ENCODE data around the gene HPDL. TPM values are rescaled to one million over a fixed set of nuclear protein-coding genes. Genes with fewer than 3 reads are reported as not detected.

Gene HPDL
- total RNA-seq, 2 experiments from 2014 or later = 12.7 to 17.9 TPM

- ChIA-PET CTCF (interaction anchor here (0.7 to 1.4 kb wide), 3 partner anchors 15 to 283 kb away, joined by 3 to 4 read pairs (median 4); partner anchors contain the start of genes MUTYH and TOE1), POLR2A (no interaction called here)
- Mint-ChIP-seq H3K36me3 (ENCODE audit: low read depth) (no peaks in the 10 kb centered on the region), H3K4me1 (peaks cover 4% of the 10 kb centered on the region), H3K27me3 (no peaks in the 10 kb centered on the region), H3K4me3 (no peak overlapping the region), H3K9me3 (ENCODE audit: low read depth) (no peaks in the 10 kb centered on the region), H3K27ac (no peak overlapping the region)
- no peak for ATAC-seq
- intact Hi-C loops (cut with DNase I, micrococcal nuclease) = no loop called here
- no peak for DNase-seq
Observed at GRCh38 chr1:45321444-45321843, 5.3 kb upstream of the HPDL start.

DNA sequence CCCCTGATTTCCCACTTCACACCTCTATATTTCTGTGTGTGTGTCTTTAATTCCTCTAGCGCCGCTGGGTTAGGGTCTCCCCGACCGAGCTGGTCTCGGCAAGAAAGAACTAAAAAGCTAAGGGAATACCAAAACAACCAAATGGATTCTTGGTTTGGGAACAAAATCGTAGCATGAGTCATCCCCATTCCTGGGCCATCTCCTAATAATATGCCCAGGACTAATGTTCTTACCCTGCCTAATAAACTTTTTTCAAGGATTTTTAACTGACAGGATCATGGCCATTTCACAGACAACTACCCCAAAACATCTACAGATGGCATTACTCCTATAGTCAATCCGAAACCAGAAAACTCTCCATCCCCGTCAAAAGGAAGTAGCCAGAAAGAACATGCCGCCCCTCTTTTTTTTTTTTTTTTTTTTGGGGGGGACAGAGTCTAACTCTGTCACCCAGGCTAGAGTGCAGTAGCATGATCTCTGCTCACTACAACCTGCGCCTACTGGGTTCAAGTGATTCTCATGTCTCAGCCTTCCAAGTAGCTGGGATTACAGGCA, 4.1 kb upstream of the HPDL start:
- Mint-ChIP-seq H3K27ac (no peak overlapping the region), H3K27me3 (no peaks in the 10 kb centered on the region), H3K9me3 (ENCODE audit: low read depth) (no peaks in the 10 kb centered on the region), H3K4me3 (no peak overlapping the region), H3K4me1 (peaks cover 5% of the 10 kb centered on the region), H3K36me3 (ENCODE audit: low read depth) (peaks cover under 1% of the 10 kb centered on the region)
- ChIA-PET CTCF (no interaction called here), POLR2A (no interaction called here)
- intact Hi-C loops (cut with DNase I, micrococcal nuclease) = no loop called here
- DNase-seq (no peak), ATAC-seq (no peak)

DNA sequence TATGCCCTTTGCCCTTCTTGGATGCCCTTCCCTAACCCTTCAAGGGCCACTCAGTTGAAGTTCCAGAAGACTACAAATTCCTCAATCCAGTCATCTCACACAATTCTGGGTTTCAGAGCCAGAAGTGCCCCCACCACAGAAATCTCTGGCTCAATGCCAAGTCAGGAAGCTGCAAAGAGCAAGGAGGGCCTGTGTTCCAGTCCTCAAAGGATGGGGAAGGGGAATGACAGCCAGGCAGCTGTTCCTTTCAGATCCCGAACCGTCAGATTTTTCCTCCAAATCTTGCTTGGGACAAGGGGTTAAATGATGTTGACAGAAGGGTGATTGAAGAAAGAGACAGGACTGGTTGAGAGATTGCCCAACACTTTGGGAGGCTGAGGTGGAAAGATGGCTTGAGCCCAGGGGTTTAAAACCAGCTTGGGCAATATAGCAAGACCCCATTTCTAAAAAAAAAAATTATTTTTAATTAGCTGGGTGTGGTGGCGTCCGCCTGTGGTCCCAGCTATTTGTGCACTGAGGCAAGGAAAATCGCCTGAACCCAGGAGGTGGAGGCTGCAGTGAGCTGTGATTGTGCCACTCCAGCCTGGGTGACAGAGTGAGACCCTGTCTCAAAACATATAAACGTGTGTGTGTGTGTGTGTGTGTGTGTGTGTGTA, 716 bp upstream of the HPDL start:
- ATAC-seq (no peak), DNase-seq (no peak)
- ChIA-PET CTCF (interaction anchor here (0.6 to 2.3 kb wide), 7 partner anchors 9 to 165 kb away, joined by 3 to 14 read pairs (median 3); partner anchors contain the start of gene TESK2), POLR2A (interaction anchor here (0.6 to 3.9 kb wide), 9 partner anchors 12 to 543 kb away, joined by 3 to 36 read pairs (median 4); partner anchors contain the start of genes HECTD3, MUTYH and TOE1)
- Mint-ChIP-seq H3K27me3 (no peaks in the 10 kb centered on the region), H3K36me3 (ENCODE audit: low read depth) (peaks cover 25% of the 10 kb centered on the region), H3K4me1 (peaks cover 23% of the 10 kb centered on the region), H3K9me3 (ENCODE audit: low read depth) (no peaks in the 10 kb centered on the region), H3K4me3 (peak overlapping the region; percentile 82), H3K27ac (peak overlapping the region; percentile 80)
- intact Hi-C loops (cut with DNase I, micrococcal nuclease) = loop anchor here (1.0 kb wide), 3 partner anchors 13 to 314 kb away; partner anchors contain the start of gene UROD (in 1 of the 2)

DNA sequence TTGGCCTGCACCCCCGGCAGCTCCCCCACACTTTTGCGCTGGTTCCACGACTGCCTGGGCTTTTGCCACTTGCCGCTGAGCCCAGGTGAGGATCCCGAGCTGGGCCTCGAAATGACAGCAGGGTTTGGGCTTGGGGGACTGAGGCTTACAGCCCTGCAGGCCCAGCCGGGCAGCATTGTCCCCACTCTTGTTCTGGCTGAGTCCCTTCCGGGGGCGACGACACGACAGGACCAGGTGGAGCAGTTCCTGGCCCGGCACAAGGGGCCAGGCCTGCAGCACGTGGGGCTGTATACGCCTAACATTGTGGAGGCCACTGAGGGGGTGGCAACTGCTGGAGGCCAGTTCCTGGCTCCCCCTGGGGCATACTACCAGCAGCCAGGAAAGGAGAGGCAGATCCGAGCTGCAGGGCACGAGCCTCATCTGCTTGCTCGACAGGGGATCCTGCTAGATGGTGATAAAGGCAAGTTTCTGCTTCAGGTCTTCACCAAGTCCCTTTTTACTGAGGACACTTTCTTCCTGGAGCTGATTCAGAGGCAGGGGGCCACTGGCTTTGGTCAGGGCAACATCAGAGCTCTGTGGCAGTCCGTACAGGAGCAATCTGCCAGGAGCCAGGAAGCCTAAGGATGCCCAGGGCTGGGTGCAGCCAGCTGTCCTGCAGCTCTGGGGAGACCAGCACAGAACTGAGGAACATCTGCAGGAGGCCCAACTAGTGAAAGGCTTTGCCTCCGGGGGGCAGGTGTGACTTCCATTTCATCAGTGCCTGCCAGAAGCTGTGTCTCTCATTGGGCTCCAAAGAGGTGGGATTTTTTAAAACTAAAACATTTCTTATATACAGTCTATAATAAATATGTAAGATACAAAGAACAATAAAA, 1.2 kb downstream of the HPDL start:
- POLR2A ChIA-PET = interaction anchor here (0.6 to 3.9 kb wide), 5 partner anchors 12 to 606 kb away, joined by 3 to 36 read pairs (median 4); partner anchors contain the start of genes MUTYH, PLK3 and TOE1
- Mint-ChIP-seq H3K36me3 (ENCODE audit: low read depth) (peaks cover 25% of the 10 kb centered on the region), H3K4me1 (peaks cover 23% of the 10 kb centered on the region), H3K9me3 (ENCODE audit: low read depth) (no peaks in the 10 kb centered on the region), H3K27me3 (no peaks in the 10 kb centered on the region), H3K27ac (peak overlapping the region; percentile 58), H3K4me3 (peak overlapping the region; percentile 82)
- DNase-seq (peak; percentile 30), ATAC-seq (peak; percentile 19)
- CTCF ChIA-PET = interaction anchor here (0.5 to 2.3 kb wide), 7 partner anchors 12 to 313 kb away, joined by 3 to 14 read pairs (median 4); partner anchors contain the start of genes MUTYH and TOE1
- intact Hi-C loops (cut with DNase I, micrococcal nuclease) = loop anchor here in 1 of 2 experiments (1.0 kb wide), 1 partner anchor 11 kb away; no protein-coding TSS in a partner anchor

GRCh38 chr1:45328680-45329079, 2.0 kb downstream of the HPDL start:
- peak overlapping the region; percentile 82 for H3K4me3 Mint-ChIP-seq
- ChIA-PET CTCF (interaction anchor here (0.6 to 1.3 kb wide), 3 partner anchors 10 to 19 kb away, joined by 3 to 4 read pairs (median 4); partner anchors contain the start of genes MUTYH and TOE1), POLR2A (interaction anchor here (3.9 kb wide), 1 partner anchor 11 kb away, joined by 36 read pairs; the partner anchor contains the start of genes MUTYH and TOE1)
- DNase-seq (no peak), ATAC-seq (no peak)
- H3K4me1 Mint-ChIP-seq = peaks cover 23% of the 10 kb centered on the region
- H3K9me3 Mint-ChIP-seq (ENCODE audit: low read depth) = no peaks in the 10 kb centered on the region
- peaks cover 25% of the 10 kb centered on the region for H3K36me3 Mint-ChIP-seq (ENCODE audit: low read depth)
- no peaks in the 10 kb centered on the region for H3K27me3 Mint-ChIP-seq
- intact Hi-C loops (cut with DNase I, micrococcal nuclease) = no loop called here
- H3K27ac Mint-ChIP-seq = no peak overlapping the region

DNA sequence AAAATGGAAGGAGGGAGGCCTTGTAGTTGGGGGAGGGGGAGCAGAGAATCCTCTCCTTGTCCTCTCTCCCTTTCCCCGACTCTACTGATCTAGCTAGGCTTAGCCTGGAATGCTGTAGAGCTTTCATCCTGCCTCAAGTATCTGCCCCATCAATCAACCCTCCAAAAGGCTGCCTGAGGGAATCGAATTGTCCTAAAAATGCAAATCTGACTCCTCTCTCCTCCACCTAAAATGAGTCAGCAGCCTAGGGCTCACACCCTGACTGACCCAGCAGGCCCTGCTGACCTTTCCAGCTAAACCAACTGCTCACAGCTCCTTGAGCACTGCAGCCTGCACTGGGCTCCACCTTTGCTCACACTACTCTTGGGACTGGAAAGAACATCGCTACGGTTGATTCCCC, 2.8 kb downstream of the HPDL start:
- DNase-seq (no peak), ATAC-seq (no peak)
- POLR2A ChIA-PET = interaction anchor here (0.6 to 3.9 kb wide), 2 partner anchors 11 to 599 kb away, joined by 3 to 36 read pairs; partner anchors contain the start of genes MUTYH and TOE1
- Mint-ChIP-seq H3K9me3 (ENCODE audit: low read depth) (no peaks in the 10 kb centered on the region), H3K4me3 (peak overlapping the region; percentile 82), H3K36me3 (ENCODE audit: low read depth) (peaks cover 32% of the 10 kb centered on the region), H3K27me3 (no peaks in the 10 kb centered on the region), H3K4me1 (peaks cover 26% of the 10 kb centered on the region), H3K27ac (peak overlapping the region; percentile 33)
- CTCF ChIA-PET = interaction anchor here (0.6 to 1.3 kb wide), 5 partner anchors 9 to 459 kb away, joined by 3 to 4 read pairs (median 3); partner anchors contain the start of genes MUTYH and TOE1
- intact Hi-C loops (cut with DNase I, micrococcal nuclease) = no loop called here

DNA sequence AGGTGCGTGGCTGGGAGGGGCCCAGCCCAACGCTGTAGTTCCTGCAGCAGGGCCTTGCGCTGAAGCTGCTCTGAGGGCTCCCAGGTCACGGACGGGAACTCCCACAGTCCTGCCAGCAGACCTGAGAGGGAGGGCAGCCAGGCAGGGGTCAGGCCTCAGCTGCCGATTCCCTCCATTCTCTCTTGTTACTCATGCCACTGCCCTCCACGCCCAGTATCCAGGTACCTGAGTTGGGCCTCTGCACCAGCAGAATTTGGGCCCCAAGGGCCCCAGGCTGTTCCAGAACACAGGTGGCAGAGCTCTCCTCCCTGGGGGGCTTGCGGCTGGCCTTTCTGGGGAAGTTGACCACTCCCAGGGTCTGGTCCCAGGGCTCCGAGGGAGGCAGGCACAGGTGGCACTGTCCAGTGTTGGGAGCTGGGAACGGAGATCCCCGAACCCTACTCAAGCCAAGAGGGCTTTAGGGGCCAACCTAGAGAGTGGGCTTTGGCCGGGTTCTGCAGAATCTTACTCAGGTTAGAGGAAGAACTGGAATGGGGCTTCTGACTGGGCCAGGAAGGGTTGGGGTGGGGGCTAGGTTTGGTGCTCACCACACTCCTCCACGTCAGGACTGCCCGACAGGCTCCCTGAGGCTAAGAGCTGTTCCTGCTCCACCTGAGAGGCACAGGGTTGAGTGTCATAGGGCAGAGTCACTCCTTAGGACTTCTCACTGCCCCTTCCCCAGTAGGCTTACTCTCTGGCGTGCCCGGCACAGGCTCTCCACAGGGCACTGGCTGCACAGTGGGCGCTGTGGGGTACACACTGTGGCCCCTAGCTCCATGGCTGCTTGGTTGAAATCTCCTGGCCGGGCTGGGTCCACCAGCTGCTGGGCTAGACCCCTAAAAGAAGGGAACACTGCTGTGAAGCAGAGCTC, 5.0 kb downstream of the HPDL start:
- no peaks in the 10 kb centered on the region for H3K27me3 Mint-ChIP-seq
- no peak for DNase-seq
- peaks cover 32% of the 10 kb centered on the region for H3K36me3 Mint-ChIP-seq (ENCODE audit: low read depth)
- CTCF ChIA-PET = interaction anchor here (1.3 kb wide), 1 partner anchor 8 kb away, joined by 3 read pairs; no protein-coding TSS in a partner anchor
- no peak overlapping the region for H3K27ac Mint-ChIP-seq
- POLR2A ChIA-PET = no interaction called here
- no peak overlapping the region for H3K4me3 Mint-ChIP-seq
- ATAC-seq = no peak
- intact Hi-C loops (cut with DNase I, micrococcal nuclease) = no loop called here
- H3K4me1 Mint-ChIP-seq = peaks cover 25% of the 10 kb centered on the region
- H3K9me3 Mint-ChIP-seq (ENCODE audit: low read depth) = no peaks in the 10 kb centered on the region

DNA sequence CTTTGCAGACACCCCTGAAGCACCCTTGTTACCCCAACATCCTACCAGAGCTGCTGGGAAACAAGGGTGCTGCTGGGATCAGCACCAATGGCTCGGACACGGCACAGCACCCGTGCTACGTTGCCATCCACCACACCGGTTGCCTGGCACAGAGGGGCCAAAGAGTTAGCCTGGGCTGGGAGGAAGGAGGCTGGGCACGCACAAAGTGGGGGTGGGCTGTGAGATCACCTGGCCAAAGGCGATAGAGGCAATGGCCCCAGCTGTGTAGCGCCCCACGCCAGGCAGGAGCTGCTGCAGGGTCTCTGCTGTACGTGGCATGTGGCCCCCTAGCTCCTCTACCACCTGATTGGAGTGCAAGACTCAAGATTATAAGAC, 5.6 kb downstream of the HPDL start:
- Mint-ChIP-seq H3K9me3 (ENCODE audit: low read depth) (no peaks in the 10 kb centered on the region), H3K36me3 (ENCODE audit: low read depth) (peaks cover 34% of the 10 kb centered on the region), H3K27me3 (no peaks in the 10 kb centered on the region), H3K4me3 (no peak overlapping the region), H3K4me1 (peaks cover 25% of the 10 kb centered on the region), H3K27ac (no peak overlapping the region)
- DNase-seq = no peak
- intact Hi-C loops (cut with DNase I, micrococcal nuclease) = no loop called here
- ChIA-PET POLR2A (no interaction called here), CTCF (no interaction called here)
- no peak for ATAC-seq

DNA sequence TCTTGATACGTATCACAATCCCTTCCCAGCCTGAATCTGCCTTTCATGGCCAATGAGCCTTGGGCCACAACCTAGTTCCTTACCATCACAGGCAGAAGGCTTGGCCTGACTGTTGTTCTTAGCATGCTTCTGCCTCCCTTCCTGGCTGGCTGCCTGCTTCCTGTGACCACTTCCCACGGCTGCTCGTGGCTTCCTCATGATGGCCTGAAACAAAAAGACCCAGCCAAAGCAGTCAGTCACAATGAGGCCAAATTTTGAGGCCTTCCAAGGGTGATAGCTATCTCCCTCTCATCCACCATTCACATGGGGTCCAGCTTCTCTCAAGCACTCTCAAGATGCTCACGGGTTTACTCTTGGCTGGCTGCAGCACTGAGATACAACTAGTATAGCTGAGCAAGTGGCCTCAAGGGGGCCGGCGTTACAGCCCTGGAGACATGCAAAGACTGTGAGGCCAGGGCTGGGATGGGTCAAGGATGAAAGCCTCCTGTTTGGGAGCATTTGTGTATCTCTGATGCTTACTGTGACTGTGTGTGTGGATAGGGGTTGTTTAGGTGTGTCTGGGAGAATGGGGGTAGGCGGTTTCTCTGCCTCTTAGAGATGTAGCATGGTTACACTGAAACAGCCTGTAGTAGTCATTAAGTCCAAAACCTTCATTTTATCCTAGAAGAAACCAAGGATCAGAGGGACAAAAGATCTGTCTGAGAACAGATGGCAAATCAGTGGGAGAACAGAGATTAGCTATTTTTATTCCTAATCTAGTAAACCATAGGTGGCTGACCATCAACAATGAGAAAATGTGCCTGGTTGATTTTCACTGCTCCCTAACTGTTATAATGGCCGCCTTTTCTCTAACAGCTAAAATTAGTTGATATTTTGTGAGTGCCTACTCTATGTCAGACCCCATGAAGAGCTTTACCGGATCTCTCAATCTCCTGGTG, 7.9 kb downstream of the HPDL start:
- peaks cover 20% of the 10 kb centered on the region for H3K4me1 Mint-ChIP-seq
- no peaks in the 10 kb centered on the region for H3K27me3 Mint-ChIP-seq
- POLR2A ChIA-PET = interaction anchor here (0.6 to 1.1 kb wide), 2 partner anchors 14 to 187 kb away, joined by 3 read pairs; partner anchors contain the start of gene PRDX1
- no peak overlapping the region for H3K4me3 Mint-ChIP-seq
- DNase-seq (no peak), ATAC-seq (no peak)
- CTCF ChIA-PET = interaction anchor here (0.5 to 0.9 kb wide), 4 partner anchors 8 to 321 kb away, joined by 3 to 4 read pairs (median 4); partner anchors contain the start of gene HPDL
- peaks cover 32% of the 10 kb centered on the region for H3K36me3 Mint-ChIP-seq (ENCODE audit: low read depth)
- intact Hi-C loops (cut with DNase I, micrococcal nuclease) = no loop called here
- H3K27ac Mint-ChIP-seq = no peak overlapping the region
- H3K9me3 Mint-ChIP-seq (ENCODE audit: low read depth) = no peaks in the 10 kb centered on the region

Measured in activated CD4-positive, alpha-beta T cell treated with anti-CD3 and anti-CD28 coated beads for 36 hours (primary cell).